Upper lobe of left lung (tissue), 6 donors: Measurements from ENCODE around the gene TMEM94. TPM values are rescaled to one million over a fixed set of nuclear protein-coding genes. Genes with fewer than 3 reads are reported as not detected.

Experiments used
- ATAC-seq, 2 donors: fragments of 200-7000 bp; cut with Tn5 transposase; one replicate each; pipeline ENCODE4 v1.9.1; 2022; ENCODE audit warnings: mild to moderate bottlenecking in 2 of 2, moderate library complexity in 2 of 2; ENCODE audit not compliant: low FRiP score in 2 of 2
- DNase-seq, 2 donors: peaks; one replicate each; pipeline ENCODE4 v3.0.0-alpha.2; 2019 to 2020
- H3K27ac ChIP-seq, 4 donors: fragments of 200-600 bp; sonication (generic); one replicate each; pipeline ENCODE4 v1.5.1; 2016 to 2019
- H3K27me3 ChIP-seq, 4 donors: fragments of 200-600 bp; sonication (generic); one replicate each; pipeline ENCODE4 v1.5.1; 2017 to 2019
- H3K36me3 ChIP-seq, 4 donors: fragments of 200-600 bp; sonication (generic); one replicate each; pipeline ENCODE4 v1.5.1; 2016 to 2019
- H3K4me1 ChIP-seq, 4 donors: fragments of 200-600 bp; sonication (generic); one replicate each; pipeline ENCODE4 v1.5.1; 2018 to 2019
- H3K4me3 ChIP-seq, 4 donors: fragments of 200-600 bp; sonication (generic); one replicate each; pipeline ENCODE4 v1.5.1; 2017 to 2019; ENCODE audit warnings: mild to moderate bottlenecking in 2 of 4, moderate library complexity in 1 of 4
- H3K9me3 ChIP-seq, 4 donors: fragments of 200-600 bp; sonication (generic); one replicate each; pipeline ENCODE4 v1.5.1; 2018 to 2019
- EP300 ChIP-seq, 4 donors: sonication (generic); formaldehyde crosslinking; IDR thresholded peaks; one replicate each; pipeline ENCODE4 v1.5.1; 2017; ENCODE audit warnings: antibody characterized with exemption in 4 of 4, control low read depth in 2 of 4
- POLR2A ChIP-seq, 4 donors: fragments of 450-650 bp; IDR thresholded peaks; one replicate each; pipeline ENCODE4 v1.5.1; 2016 to 2017; ENCODE audit warnings: antibody characterized with exemption in 4 of 4, mild to moderate bottlenecking in 2 of 4
- POLR2AphosphoS5 ChIP-seq, 2 donors: sonication (generic); formaldehyde crosslinking; IDR thresholded peaks; one replicate each; pipeline ENCODE4 v1.5.1; 2017; ENCODE audit warnings: antibody characterized with exemption in 2 of 2
- WGBS, 2 donors: methylation state at CpG; one replicate each; pipeline ENCODE4 v1.1.5; 2017 to 2018; 5-methylcytosine and 5-hydroxymethylcytosine counted together
- total RNA-seq, 6 donors: library from RNA; depleted of rRNA in 4 of 6; stranded (reverse); fragments of >200 nt in 4 of 6; gene quantifications; one replicate each; pipeline versions ENCODE4 v1.1.0 to v1.2.1, GENCODE V29; 2016 to 2021
- TF ChIP-seq, protein P1 (sequence below), 6 experiments: fragments of 450-650 bp in 4 of 6; fragments of 200-600 bp in 2 of 6; sonication (generic) in 2 of 6; IDR thresholded peaks; one replicate each; pipeline ENCODE4 v1.5.1; 2016 to 2019; ENCODE audit warnings: antibody characterized with exemption in 6 of 6
- donor health status: DM: no; HTN: no; CAD: no; lungs with moderate emphysema.
- donor health status: DM: no; HTN: yes; CAD: no; lungs with severe emphysema.

Gene TMEM94
- total RNA-seq, 6 donors from 2014 or later, result 62.3 to 320 (median 90.5) TPM

DNA sequence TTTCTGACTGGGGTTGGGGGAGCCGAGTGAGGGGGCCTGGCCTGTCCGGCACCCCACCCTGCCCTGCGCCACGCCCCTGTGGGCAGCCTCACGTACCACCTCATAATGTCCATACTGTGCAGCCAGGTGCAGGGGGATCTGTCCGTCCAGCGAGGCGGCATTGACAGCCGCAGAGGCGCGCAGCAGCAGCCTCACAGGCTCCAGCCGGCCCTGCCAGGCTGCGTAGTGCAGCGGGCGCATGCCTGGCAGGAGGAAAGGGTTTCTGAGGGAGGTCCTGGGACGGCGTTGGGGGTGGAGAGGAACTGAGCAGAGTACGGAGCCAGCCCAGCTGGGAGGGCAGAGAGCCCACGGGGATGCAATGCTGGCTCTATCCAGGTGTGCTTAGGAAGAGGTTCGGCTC lies 50.5 kb downstream of the TMEM94 start:
- 74 to 90% methylated on average over 9 to 20 of the region's 20 CpGs for WGBS, 2 donors

DNA sequence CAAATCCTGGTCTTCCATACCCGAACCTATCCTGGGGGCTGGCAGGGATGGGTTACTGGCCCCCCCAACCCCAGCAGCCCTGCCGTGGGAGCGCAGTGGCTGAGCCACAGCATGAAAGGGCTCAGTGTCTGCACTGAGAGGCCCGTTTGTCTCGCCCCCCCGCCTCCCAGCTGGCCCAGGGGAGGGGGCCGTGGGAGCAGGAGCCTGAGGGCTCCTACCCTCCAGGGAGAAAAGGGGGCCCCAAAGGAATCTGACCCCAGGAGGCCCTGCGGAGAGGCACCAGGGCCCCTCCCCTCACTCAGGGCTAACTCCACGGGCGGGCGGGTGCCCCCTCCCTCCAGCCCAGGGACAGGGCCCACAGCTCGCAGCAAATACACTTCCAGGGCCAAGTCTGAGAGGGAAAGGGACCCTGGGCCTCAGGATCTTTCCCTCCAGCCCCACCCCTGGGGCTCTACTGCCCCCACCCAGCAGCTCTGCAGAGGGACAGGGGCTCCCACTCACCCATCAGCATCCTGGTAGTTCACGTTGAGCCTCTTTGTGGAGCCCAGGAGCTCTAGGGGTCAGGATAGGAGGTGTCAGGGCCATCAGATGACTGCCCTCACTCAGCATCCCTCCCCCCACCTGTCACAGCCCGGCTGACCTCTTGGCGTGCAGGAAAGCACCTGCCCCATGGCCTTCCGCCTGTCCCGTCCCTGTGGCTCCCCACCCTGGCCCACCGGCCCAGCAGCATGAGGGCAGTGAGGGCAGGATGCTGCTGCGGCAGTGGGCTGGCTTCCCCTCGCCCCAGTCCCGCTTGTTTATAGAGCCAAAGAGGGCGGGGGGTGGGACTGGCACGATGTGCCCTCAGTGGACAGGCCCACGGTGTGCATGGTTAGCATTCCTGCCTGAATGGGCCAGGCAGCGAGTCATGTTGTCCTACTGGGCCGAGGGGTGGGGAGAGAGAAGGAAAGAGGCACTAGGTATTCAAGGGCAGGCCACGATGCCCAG lies 51.6 kb downstream of the TMEM94 start:
- DNase-seq, result peak in 1 of 2 donors; percentile 77
- Histone ChIP-seq H3K27ac (peak overlapping the region; percentile 80 to 94 (median 87)), H3K27me3 (no peaks in the 10 kb centered on the region), H3K4me1 (peaks cover 26 to 77% (median 45%) of the 10 kb centered on the region in 4 donors), H3K36me3 (peaks cover 0 to 70% (median 37%) of the 10 kb centered on the region in 4 donors), H3K9me3 (no peaks in the 10 kb centered on the region), H3K4me3 (peak overlapping the region in 2 of 4 donors; percentile 26 to 41)
- no peak for ATAC-seq
- 53 to 64% methylated on average over 10 to 24 of the region's 27 CpGs for WGBS, 2 donors
- TF ChIP-seq POLR2AphosphoS5 (IDR thresholded peaks at IDR 0.05) (peak in 1 of 2 donors; percentile 12), POLR2A (IDR thresholded peaks at IDR 0.05) (no peak)

More for the DNA sequence above, 50.5 kb downstream of the TMEM94 start:
- Histone ChIP-seq H3K36me3 (peaks cover 0 to 76% (median 46%) of the 10 kb centered on the region in 4 donors), H3K4me3 (no peak overlapping the region), H3K27me3 (no peaks in the 10 kb centered on the region), H3K4me1 (peaks cover 21 to 70% (median 36%) of the 10 kb centered on the region in 4 donors), H3K9me3 (no peaks in the 10 kb centered on the region), H3K27ac (peak overlapping the region in 3 of 4 donors; percentile 80 to 94 (median 92))
- TF ChIP-seq POLR2AphosphoS5 (IDR thresholded peaks at IDR 0.05) (no peak), EP300 (IDR thresholded peaks at IDR 0.05) (no peak), POLR2A (IDR thresholded peaks at IDR 0.05) (no peak)
- TF ChIP-seq, protein P1, sequence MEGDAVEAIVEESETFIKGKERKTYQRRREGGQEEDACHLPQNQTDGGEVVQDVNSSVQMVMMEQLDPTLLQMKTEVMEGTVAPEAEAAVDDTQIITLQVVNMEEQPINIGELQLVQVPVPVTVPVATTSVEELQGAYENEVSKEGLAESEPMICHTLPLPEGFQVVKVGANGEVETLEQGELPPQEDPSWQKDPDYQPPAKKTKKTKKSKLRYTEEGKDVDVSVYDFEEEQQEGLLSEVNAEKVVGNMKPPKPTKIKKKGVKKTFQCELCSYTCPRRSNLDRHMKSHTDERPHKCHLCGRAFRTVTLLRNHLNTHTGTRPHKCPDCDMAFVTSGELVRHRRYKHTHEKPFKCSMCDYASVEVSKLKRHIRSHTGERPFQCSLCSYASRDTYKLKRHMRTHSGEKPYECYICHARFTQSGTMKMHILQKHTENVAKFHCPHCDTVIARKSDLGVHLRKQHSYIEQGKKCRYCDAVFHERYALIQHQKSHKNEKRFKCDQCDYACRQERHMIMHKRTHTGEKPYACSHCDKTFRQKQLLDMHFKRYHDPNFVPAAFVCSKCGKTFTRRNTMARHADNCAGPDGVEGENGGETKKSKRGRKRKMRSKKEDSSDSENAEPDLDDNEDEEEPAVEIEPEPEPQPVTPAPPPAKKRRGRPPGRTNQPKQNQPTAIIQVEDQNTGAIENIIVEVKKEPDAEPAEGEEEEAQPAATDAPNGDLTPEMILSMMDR (IDR thresholded peaks at IDR 0.05), result no peak
- no peak for ATAC-seq
- peak in 1 of 2 donors; percentile 75 for DNase-seq

DNA sequence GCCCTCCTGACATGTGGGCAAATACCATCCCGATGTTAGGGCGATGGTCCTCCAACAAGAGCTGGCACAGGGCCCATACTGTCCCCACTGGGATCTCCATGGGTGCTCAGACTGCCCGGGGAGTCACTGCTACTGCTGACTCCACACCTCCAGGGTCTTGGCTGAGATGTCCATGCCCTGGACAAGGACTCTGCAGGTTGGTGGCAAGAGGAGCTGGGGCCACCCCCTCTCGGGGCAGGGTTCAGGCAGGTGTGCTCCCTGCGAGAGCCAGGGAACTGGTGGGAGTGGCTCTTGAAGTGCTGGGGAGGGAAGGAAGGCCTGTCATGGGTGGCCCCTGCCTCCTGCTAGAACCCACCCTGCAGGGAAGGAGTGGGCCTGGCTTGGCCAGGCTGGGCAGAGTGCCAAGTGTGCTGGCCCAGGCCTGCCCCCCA lies 52.5 kb downstream of the TMEM94 start:
- Histone ChIP-seq H3K27ac (peak overlapping the region; percentile 80 to 94 (median 87)), H3K36me3 (peaks cover 0 to 69% (median 32%) of the 10 kb centered on the region in 4 donors), H3K4me3 (peak overlapping the region in 3 of 4 donors; percentile 25 to 41 (median 26)), H3K27me3 (no peaks in the 10 kb centered on the region), H3K4me1 (peaks cover 25 to 73% (median 50%) of the 10 kb centered on the region in 4 donors), H3K9me3 (no peaks in the 10 kb centered on the region)
- WGBS, 2 donors, result 40 to 47% methylated on average over 3 to 5 of the region's 5 CpGs
- TF ChIP-seq POLR2A (IDR thresholded peaks at IDR 0.05) (no peak), POLR2AphosphoS5 (IDR thresholded peaks at IDR 0.05) (no peak), EP300 (IDR thresholded peaks at IDR 0.05) (no peak)
- TF ChIP-seq, protein P1 (IDR thresholded peaks at IDR 0.05), result no peak
- DNase-seq, result no peak
- no peak for ATAC-seq

DNA sequence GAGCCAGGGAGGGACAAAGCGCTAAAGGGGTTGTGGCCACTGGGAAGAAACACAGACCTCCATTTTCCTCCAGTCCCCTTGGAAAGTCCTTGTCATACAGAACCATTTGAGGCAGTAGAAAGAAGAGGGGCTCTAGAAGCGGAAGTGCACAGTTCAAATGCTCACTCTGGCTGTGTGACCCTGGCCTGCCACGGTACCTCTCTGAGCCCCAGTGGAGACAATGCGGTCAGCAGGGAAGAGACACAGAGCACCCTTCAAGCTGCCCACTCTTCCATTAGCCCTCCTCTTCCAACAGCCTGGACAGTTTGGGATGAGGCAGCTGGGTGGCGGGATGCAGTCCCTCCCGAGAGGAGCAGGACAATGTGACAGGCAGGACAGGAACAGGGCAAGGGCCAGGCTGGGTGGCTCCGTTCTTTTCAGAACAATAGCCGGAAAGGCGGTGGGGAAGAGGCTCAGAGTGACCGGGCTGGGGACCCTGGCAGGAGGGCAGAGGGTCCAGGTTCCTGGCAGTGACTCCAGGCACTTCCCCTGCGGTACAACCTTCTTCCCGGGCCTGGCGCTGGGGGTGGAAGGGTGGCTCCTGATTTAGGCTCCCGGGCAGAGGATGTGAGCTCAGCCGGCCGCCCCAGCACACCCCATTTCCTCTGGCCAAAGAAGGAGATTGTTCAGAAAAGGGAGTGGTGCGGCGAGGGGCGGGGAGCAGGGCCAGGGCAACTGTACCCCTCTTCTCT lies 53.3 kb downstream of the TMEM94 start:
- peak in 1 of 2 donors; percentile 24 for ATAC-seq
- peaks cover 25 to 73% (median 54%) of the 10 kb centered on the region in 4 donors for H3K4me1 ChIP-seq
- H3K9me3 ChIP-seq, result no peaks in the 10 kb centered on the region
- H3K4me3 ChIP-seq, result peak overlapping the region; percentile 22 to 100 (median 26)
- peak in 1 of 2 donors; percentile 63 for DNase-seq
- no peaks in the 10 kb centered on the region for H3K27me3 ChIP-seq
- WGBS, 2 donors, result 59 to 70% methylated on average over 7 to 19 of the region's 19 CpGs
- H3K36me3 ChIP-seq, result peaks cover 0 to 65% (median 24%) of the 10 kb centered on the region in 4 donors
- H3K27ac ChIP-seq, result peak overlapping the region; percentile 89 to 94 (median 91)
- TF ChIP-seq POLR2A (IDR thresholded peaks at IDR 0.05), result peak in 2 of 4 donors; percentile 30 to 63
- peak; percentile 71 to 93 (median 87) for TF ChIP-seq EP300 (IDR thresholded peaks at IDR 0.05)
- TF ChIP-seq, protein P1 (IDR thresholded peaks at IDR 0.05), result peak in 1 of 6 experiments; percentile 15
- TF ChIP-seq POLR2AphosphoS5 (IDR thresholded peaks at IDR 0.05), result peak; percentile 91 to 94
